Occipital lobe (tissue), 2 donors: ENCODE data around the gene CD248. TPM values are rescaled to one million over a fixed set of nuclear protein-coding genes. Genes with fewer than 3 reads are reported as not detected.

Experiments used
- DNase-seq: peaks from one replicate; lab custom pipeline; 2025; lab: John Stamatoyannopoulos, UW
- total RNA-seq: library from RNA; depleted of rRNA; stranded (reverse); fragments of >200 nt; gene quantifications from one replicate; pipeline ENCODE4 v1.2.3, GENCODE V29; 2014

The CD248 gene
- total RNA-seq, 1 donor from 2014 or later: 1.1 TPM

DNA sequence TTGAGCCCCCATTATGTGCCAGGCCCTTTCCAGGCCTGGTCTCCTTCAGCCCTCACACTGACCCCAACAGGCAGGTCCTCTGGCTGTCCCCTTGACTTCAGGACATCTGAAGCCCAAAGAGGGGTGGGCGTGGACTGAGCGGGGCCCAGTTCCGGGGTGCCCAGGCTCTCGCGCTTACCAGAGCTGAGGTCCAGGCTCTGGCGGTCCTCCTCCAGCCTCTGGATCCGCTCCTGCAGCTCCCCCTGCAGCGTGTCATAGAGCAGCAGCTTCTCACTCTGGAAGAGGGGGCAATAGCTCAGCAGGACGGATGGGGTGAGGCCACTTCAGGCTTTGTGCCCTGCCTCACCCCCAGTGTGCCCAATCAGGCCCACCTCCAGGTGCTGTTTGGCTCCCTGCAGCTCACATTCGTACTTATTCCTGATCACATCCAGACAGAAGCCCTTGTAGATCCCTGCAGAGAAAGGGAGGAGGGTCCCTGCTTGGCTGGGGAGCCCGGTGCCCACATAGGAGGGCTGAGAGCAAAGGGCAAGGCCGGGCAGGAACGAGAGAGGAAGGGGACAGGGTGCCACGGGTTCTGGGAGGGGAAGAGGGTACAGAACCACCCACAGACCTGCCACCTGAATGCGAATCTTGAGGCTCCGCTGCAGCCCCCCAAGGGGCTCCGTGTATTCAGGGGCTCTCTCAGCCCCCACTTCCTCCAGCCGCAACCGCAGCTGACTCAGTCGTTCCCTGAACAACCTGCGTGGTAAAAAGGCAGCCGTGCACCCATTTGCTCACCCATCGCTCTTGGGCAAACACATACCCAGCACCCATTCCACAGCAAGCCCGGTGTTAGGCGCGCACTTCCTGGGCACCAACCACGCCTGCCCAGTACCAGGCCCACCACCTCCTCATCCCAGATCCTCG, 24.0 kb upstream of the CD248 start:
- no peak for DNase-seq

DNA sequence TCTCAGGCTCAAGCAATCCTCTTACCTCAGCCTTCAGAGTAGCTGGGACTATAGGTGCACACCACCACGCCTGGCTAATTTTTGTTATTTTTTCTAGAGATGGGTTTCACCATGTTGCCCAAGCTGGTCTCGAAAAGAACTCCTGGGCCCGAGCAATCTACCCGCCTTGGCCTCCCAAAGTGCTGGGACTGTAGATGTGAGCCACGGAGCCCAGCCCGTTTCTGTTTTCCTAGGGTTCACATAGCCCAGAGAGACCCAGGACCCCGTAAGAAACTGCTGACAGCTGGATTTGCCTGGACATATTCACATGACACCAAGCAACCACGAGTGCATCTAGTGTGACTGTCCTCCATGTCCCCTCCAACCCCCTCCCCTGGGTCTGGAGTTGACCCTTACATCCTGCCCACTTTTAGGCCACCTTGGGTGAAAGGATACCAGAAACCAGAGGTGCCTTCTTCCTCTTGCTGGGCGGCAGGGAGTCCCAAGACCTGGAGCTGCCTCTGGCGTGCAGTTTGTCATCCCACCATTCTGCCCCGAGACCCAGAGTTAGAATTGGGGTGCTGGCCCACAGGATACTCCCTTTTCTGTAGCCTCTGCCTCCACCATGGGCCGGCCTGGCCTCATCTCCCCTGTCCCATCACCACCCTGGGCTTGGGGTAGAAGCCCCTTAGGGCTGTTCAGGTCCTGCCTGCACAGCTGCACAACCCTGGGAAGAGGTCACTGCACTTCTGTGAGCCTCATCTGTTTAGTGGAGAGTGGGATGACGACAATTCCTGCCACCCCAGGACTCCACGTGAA, 23.0 kb upstream of the CD248 start:
- DNase-seq: no peak

DNA sequence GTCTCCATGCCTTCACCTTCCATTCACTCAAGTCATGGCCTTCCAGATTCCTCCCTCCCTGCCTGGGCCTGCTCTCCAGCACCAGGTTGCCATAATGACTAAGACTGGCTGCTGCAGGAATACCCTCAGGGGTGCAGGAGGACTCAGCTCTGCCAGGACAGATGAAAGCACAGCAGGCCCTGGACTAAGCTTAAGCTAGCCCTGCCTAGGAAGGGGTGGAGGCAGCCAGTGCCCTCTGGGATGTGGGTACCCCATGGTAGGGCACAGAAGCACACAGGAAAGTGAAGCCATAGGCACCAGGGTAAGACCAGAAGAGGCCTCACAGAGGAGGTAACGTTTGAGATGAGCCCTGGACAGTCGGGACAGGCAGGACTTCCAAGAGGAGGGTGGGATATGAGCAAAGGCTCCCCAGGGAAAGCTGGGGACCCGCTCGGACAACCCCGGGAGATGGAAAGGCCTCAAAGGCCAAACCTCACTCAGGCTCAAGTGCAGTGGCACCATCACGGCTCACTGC, 22.4 kb upstream of the CD248 start:
- no peak for DNase-seq

DNA sequence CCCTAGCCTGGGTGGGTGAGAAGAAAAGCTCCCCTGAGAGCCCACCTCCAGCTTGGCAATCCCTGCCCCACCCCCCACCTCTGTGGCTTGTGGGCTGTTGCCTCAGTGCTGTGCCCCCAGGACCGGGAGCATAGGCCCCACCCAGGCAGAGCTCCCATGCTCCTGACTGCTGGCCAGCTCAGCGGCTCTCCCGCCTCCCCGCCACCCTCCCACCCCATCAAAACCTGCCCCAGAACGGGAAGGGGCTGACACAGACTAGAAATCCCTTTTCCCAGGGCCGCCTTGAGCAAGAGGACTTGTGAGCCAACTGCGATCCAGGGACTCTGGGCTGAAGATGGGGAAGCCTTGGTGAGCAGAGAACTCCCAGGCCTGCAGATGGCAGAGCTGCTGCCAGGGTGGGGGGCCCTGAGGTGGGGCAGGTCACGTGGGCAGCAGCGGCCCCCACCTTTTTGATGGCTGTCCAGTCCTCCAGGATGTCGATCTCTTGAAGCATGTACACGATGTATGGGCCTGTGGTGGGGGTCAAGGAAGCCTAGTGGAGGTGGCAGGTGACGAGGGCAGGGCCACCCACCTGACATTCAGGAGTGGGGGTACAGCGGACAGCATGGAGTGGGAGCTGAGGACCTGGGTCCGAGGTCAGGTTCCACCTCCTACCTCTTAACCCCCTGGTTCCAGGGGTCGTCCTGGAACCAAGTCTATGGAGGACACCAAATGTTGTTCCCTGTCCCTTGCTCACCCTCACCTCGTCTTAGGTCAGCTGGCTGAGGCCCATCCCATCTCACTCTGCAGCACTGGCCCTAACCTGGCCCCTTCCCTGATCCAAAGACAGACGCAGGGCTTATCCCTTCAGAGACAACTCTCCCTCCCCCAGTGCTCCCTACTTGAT, 21.7 kb upstream of the CD248 start:
- no peak for DNase-seq

DNA sequence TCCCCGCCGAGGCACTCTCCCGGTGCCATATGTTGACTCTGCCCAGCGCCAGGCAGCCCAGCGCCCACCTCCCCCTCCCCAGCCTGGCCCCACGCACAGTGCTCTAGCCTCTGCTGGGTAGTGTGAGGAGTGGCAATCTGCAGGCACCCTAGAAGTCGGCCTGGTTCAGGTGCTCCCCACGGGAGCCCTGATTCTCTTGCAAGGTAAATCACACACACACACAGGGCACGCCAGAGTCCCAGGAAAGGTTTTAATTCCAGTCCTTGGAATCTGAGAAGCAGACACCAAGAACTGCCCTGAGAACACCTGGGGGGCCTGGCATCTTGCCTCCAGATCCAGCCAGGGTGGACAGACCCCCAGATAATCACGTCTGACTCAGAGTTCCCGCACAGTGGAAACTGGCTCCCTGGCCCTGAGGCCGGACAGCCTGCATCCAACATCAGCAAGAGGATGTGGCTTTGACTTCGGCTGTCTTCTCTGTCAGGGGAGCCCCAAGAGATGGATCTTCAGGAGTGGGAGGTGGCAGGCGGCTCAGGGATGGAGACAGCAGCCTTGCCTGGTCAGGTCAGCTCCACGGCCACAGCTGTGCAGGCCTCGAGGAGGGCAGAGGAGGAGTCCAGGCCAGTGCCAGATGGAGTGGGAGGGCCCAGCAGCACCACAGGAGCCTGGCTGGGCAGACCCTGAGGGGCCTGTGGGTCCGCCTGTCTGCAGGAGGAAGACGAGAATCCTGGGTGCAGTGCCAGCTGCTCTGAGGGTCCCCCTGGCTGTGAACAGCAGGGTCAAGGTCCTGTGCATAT, 20.5 kb upstream of the CD248 start:
- no peak for DNase-seq

DNA sequence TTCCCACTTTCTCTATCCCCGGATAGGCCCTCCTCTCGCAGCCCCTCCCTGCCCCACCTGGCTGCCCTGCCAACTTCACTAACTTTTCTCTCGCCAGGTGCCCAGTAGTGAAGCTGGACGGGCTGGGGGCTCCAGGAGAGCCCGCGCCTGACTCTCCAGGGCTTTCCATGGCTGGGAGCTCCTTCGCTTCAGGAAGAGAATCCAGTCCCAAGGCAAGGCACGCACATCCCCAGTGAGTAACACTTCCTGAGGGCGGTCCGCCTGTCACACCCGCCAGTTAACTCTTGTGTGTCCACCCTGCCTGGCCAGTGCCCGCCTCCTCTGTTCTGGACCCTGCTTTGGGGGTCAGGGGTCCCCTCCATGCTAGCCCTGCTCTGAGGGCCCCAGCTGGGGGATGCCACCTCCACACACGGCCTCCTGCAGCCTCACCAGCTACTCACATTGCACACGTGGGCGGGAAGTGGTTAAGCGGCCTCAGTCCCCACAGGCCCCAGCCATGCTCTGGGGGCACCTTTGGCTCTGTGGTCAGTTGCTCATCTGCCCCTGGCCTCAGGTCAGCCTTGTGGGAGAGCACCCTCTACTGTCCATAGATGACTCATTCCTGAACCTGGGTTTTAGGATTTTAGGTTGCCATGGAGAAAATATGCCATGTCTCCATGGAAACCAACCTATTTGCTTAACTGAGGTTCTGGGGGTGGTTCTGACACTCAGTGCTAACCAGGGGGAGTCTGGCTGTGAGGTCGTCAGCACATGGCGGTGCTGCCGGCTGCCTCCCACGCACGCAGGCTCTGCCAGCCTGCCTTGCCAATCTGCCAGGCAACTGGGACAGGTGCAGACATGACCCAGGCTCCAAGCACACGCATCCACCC, 19.6 kb upstream of the CD248 start, which contains the start of gene RIN1:
RIN1 (minus strand) TSS at position 201 of the 869 bp plus-strand sequence; CDS start at position 169, 32 bp downstream.
- peak; percentile 72 for DNase-seq

DNA sequence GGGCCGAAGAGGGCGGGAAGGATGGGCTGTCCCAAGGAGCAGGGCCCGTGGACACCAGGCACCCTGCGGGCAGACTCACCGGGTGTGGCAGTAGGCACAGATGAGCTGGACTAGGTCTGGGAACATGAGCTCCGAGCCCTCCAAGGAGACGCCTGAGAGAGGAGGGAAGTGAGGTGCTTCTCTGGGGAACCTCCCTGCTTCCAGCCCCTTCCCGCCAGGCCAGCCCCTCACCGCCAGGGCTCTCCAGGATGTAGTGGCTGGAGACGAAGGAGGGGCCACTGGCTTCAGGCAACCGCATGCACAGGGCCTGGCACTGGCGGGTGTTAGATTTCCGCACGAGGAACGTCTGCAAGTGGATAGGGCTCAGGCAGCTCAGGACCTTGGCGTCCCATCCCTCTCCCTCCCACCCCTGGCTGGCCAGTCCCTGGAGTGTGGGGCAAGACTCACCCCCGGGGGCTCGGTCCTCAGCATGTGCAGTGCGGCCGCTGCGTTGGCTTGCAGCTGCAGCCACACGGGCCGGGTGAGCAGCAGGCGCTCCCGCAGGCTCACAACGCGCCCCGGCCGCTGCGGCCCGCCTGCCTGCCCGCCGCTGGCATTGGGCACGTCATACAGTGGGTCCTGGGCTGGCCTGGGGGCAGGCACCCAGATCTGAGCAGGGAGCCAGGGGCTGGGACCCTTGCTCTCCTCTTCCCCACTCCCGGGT, 18.8 kb upstream of the CD248 start:
- DNase-seq: no peak

DNA sequence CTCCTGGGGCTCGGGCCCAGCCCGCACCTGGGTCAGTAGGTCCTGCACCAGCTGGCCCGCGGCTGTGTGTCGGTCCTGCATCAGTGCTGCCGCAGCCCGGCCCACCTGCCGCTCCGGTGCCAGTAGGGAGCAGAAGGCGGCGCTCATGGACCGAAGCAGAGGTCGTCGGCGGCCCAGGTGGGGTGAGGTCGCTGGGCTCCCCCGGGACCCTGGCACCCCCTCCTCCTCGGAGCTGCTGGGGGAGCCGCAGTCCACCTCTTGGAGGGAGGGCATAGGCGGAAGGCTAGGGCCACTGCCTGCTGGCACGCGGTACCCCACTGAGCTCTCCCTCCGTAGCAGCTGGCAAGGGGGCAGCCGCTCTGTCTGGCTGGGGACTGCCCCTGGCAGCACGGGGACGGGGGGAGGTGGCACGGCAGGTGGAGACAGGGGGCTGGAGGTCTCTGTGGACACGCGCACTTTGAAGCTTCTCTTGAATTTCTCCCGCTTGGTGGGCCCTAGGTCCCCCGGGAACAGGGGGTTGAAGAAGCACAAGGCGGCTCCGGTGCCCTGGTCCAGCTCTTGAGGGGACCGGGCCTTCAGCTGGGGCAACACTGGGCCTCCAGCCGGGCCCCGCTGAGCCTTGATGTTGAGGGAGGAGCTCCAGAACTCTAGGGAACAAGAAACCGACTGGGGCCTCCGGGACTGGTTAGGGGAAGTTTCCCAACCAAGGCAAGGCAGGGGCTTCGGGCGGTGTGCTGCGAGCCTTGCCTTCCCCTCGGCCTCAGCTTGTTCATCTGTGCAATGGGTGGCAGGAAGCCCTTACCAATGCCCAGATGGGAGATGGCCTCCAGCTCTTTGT, 18.0 kb upstream of the CD248 start:
- no peak for DNase-seq

DNA sequence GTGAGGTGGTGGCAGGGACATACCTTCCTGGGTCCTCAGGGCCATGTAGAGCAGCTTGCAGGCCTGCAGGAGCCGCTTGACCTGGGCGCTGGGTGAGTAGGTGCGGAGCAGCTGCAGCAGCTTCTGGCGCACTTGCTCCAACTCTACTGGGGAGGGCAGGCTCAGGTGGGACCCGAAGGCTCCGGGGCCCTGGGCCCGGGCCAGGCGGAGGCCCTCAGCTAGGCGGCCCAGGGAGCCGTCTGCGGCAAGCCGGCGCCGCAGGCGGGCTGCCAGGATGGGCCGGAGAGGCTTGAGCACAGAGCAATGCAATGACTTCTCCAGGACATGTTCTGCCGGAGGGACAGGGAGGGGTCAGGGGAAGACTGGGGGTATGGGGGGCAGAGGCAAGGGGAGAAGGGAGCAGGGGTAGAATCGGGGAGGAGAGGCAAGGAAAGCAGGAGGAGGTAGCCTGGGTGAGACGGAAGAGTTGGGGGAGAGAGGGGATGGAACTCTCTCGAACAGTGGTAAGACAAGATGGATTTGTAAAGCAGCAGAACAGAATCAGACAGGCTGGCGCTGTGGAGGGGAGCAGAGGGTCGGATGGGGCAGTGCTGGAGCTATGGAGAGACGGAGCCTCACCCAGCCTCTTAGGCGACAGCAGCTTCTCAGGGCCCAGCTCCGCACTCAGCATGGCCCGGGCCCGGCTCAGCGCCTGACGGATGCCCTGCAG, 17.2 kb upstream of the CD248 start:
- DNase-seq: no peak

DNA sequence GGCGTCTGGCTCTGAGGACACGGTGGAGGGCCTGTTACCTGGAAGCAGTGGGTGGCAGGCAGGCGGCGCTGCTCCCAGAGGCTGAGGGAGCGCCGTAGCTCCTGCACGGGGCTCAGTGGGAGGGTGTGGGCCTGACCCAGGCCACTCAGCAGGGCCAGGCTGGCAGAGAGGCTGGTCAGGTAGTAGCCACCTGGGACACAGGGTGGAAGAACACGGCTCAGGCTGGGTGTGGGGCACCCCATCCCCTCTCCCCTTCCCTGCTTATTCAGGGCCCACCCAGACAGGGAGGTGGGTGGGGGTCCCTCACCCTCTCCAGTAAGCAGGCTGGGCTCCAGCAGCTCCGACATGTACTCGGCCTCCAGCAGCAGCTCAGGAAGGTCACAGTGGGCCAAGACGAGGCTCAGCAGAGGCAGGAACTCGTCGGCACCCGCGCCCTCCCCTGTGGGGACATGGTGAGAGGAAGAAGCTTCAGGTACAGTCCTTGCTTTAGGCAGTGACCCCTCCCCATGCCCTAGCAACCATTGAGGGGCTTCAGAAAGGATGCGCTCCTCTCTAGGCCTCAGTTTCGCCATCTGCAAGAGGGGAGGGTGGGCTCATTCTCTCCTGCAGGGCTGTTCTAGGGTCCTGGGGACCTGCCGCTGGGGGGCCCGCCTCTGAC, 16.5 kb upstream of the CD248 start:
- no peak for DNase-seq

DNA sequence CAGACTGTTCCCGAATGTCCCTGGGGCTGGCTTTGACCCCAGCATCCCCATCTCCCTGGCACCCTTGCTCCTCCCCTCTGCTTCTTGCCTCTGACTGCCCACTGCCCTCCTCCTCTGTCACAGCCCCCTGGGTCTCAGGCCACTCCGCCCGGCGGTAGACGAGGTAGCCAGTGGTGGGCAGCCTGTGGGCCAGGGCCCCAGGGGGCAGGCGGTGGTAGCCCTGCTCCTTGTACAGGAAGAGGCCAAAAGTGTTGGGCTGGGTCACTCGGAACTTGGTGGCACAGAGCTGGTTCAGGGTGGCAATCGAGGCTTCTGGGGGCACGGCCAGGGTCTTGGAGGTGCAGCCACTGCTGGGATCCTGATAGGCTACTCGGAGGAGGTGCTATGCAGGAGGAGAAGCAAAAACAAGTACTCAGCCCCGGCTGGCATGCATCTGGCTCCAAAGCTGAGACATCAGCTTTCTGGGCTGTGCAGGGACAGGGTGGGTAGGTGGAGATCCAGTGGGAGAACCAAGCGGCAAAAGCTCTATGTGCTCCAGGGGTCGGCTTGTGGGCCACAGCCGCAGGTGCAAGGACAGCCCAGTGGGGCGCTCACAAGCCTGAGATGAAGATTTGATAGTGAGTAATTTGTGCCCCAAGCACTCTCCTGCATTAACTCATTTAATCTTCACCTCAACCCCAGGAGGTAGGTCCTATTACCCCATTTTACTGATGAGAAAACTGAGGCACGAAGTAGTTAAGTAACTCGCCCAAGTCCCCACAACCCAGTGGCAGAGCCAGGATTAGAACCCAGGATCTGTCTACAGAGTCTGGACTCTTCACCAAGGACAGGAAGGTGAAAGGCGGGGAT, 15.8 kb upstream of the CD248 start:
- DNase-seq: no peak

DNA sequence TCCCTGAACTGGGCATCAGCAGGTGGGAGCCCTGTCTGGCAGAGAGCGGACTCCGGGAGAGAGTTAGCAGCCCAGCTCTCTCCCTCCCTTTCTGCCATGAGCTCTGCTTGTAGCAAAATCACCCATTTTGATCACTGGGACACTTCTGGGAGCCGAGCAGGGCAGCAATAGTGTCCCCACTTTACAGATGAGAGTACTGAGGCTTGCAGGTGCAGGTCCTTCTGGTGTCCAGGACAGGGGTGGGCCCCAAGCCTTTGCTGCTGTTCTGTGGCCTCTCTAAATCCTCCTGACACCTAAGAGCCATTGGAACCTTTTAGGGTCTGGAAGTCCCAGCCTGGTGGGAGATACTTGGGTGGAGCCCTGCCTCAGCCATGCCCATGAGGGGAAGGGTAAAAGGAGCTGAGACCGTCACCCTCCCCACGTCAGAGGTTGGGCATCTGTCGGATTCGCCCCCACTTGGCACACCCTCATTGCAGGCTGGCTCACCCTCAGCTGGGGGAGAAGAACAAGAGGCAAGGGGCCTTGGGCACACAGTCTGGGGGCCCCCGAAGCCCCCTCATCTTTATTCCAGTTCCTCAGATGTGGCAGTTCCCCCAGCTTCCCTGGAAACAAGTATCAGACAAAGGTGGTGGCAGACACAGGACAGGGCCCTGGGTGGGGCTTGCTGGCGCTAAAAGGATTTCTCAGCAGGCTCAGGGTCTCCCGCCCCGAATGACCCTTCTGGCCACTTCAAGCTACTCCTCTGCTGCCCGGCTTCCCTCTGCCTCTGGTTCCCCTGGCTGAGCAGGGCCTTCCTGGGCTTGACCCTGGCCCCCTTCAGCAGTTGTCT, 14.9 kb upstream of the CD248 start:
- no peak for DNase-seq

DNA sequence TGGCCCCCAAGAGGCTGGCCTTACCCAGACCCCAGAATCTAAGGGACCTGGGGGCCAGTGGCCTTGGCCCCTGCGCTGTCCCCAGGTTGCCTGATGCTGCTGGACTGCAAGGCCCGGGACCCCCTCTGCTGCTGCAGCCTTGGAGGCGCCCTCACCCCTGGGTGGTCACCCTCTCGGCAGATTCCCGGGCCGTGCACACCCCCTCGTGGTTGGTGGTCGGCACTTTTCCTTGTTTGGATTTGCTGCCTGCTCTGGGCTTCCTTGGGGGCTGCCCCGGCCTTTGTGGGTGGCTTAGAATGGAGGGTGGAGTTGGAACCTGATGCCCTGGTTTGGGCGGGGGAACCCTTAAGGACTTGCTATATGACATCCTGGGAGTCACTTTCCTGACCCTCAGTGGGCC, 14.1 kb upstream of the CD248 start:
- no peak for DNase-seq

DNA sequence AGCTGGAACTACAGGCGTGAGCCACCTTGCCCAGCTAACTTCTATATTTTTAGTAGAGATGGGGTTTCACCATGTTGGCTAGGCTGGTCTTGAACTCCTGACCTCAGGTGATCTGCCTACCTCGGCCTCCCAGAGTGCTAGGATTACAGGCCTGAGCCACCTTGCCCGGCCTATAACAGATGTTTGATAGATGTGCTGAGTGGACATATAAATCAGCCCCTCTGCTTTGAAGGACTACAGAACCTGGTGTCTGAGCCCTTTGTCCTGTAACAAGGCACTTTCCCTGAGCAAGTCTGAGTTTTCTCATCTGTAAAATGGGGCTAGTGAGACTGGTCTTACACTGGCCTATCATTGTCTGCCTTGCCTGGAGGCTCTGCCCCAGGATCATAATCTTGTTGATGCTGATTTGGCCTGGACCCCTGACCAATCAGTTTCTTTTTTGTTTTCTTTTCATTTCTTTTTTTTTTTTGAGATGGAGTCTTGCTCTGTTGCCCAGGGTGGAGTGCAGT, 12.4 kb upstream of the CD248 start:
- no peak for DNase-seq
